IMR-90 (cell line): ENCODE data around the gene HMGCL. TPM values are rescaled to one million over a fixed set of nuclear protein-coding genes. Genes with fewer than 3 reads are reported as not detected.

Experiments
- ATAC-seq: fragments of 200-7000 bp; cut with Tn5 transposase; 2 replicates; pipeline ENCODE4 v1.9.1; 2020; ENCODE audit warnings: low read depth, mild to moderate bottlenecking, moderate library complexity
- BruUV-seq: library from RNA; stranded (reverse); fragments of 400-500 nt; replicated peaks from 2 replicates; lab custom pipeline; 2021; lab: Mats Ljungman, UMichigan
- CTCF ChIA-PET: fragments of 300-600 bp; formaldehyde crosslinking; extraction: SDS; loops from one replicate; lab custom pipeline; 2021; ENCODE audit warnings: antibody characterized with exemption; lab: Yijun Ruan, JAX
- POLR2A ChIA-PET: fragments of 300-600 bp; sonication (Branson Sonifier 250); formaldehyde crosslinking; loops from one replicate; lab custom pipeline; 2022; ENCODE audit warnings: antibody characterized with exemption; ENCODE audit not compliant: unreplicated experiment; lab: Charles Lee
- DNase-seq: peaks from one replicate; pipeline ENCODE4 v3.0.0; 2013
- H2AFZ ChIP-seq: replicated peaks from 2 replicates; pipeline ENCODE3; 2013; ENCODE audit warnings: low read length, mild to moderate bottlenecking; ENCODE audit not compliant: poor library complexity
- H2AK5ac ChIP-seq: 2 replicates; pipeline ENCODE4 v1.6.1; 2013; ENCODE audit warnings: low read depth, low read length, inconsistent platforms
- H2AK9ac ChIP-seq: replicated peaks from 2 replicates; pipeline ENCODE3; 2013; ENCODE audit warnings: mild to moderate bottlenecking, low read depth, low read length, moderate library complexity; ENCODE audit not compliant: poor library complexity
- H2BK120ac ChIP-seq: 2 replicates; pipeline ENCODE4 v1.6.1; 2013; ENCODE audit warnings: low read depth, low read length, inconsistent platforms
- H2BK15ac ChIP-seq: 3 replicates; pipeline ENCODE4 v1.6.1; 2013; ENCODE audit warnings: low read depth, low read length, inconsistent platforms
- H2BK20ac ChIP-seq: 2 replicates; pipeline ENCODE4 v1.6.1; 2013; ENCODE audit warnings: low read depth, mild to moderate bottlenecking, inconsistent platforms, low read length, moderate library complexity
- H2BK5ac ChIP-seq: 2 replicates; pipeline ENCODE4 v1.6.1; 2013; ENCODE audit warnings: mild to moderate bottlenecking, low read depth, low read length, inconsistent platforms; ENCODE audit not compliant: poor library complexity, severe bottlenecking
- H3K14ac ChIP-seq: replicated peaks from 2 replicates; pipeline ENCODE4 v1.6.1; 2013; ENCODE audit warnings: low read depth, low read length, inconsistent platforms
- H3K18ac ChIP-seq: 2 replicates; pipeline ENCODE4 v1.6.1; 2013; ENCODE audit warnings: low read depth, low read length, control low read depth
- H3K23ac ChIP-seq: 2 replicates; pipeline ENCODE4 v1.6.1; 2013; ENCODE audit warnings: low read depth, low read length, inconsistent platforms
- H3K27ac ChIP-seq: 2 replicates; pipeline ENCODE4 v1.5.1; 2013; ENCODE audit warnings: mild to moderate bottlenecking, control low read depth, low read length; ENCODE audit not compliant: insufficient read depth
- H3K27me3 ChIP-seq: 2 replicates; pipeline ENCODE4 v1.6.1; 2013; ENCODE audit warnings: low read length; ENCODE audit not compliant: control insufficient read depth, insufficient read depth
- H3K36me3 ChIP-seq: 2 replicates; pipeline ENCODE4 v1.6.1; 2013; ENCODE audit warnings: low read length, mixed read lengths; ENCODE audit not compliant: control insufficient read depth, insufficient read depth
- H3K4ac ChIP-seq: 2 replicates; pipeline ENCODE4 v1.6.1; 2013; ENCODE audit warnings: low read depth, low read length, inconsistent platforms
- H3K4me1 ChIP-seq: 2 replicates; pipeline ENCODE4 v1.6.1; 2013; ENCODE audit warnings: low read length, mixed read lengths; ENCODE audit not compliant: control insufficient read depth, insufficient read depth
- H3K4me2 ChIP-seq: 2 replicates; pipeline ENCODE4 v1.6.1; 2013; ENCODE audit warnings: low read depth, mild to moderate bottlenecking, control low read depth, low read length, moderate library complexity
- H3K4me3 ChIP-seq: 2 replicates; pipeline ENCODE4 v1.5.1; 2013; ENCODE audit warnings: low read depth, mild to moderate bottlenecking, control low read depth, low read length, moderate library complexity; ENCODE audit not compliant: insufficient read depth
- H3K56ac ChIP-seq: 2 replicates; pipeline ENCODE4 v1.6.1; 2013; ENCODE audit warnings: low read length, inconsistent platforms; ENCODE audit not compliant: insufficient read depth; ENCODE audit errors: extremely low read depth
- H3K79me1 ChIP-seq, 2 experiments: 2 replicates each; pipeline ENCODE4 v1.6.1; 2013; ENCODE audit warnings: low read length in 2 of 2, inconsistent platforms in 1 of 2, low read depth in 1 of 2
- H3K9ac ChIP-seq: 2 replicates; pipeline ENCODE4 v1.6.1; 2013; ENCODE audit warnings: low read depth, low read length, control low read depth
- H3K9me1 ChIP-seq: 2 replicates; pipeline ENCODE4 v1.6.1; 2013; ENCODE audit warnings: low read length, inconsistent platforms; ENCODE audit not compliant: insufficient read depth
- H3K9me3 ChIP-seq: 2 replicates; pipeline ENCODE4 v1.6.1; 2013; ENCODE audit warnings: low read length; ENCODE audit not compliant: control insufficient read depth, insufficient read depth
- H4K20me1 ChIP-seq: 2 replicates; pipeline ENCODE4 v1.6.1; 2013; ENCODE audit warnings: low read length, inconsistent platforms; ENCODE audit not compliant: insufficient read depth
- H4K5ac ChIP-seq: 2 replicates; pipeline ENCODE4 v1.6.1; 2013; ENCODE audit warnings: mild to moderate bottlenecking, low read depth, low read length, control low read depth
- H4K8ac ChIP-seq, 2 experiments: 2 replicates each; pipeline ENCODE4 v1.6.1; 2013; ENCODE audit warnings: low read depth in 2 of 2, low read length in 2 of 2, control low read depth in 1 of 2, inconsistent platforms in 1 of 2
- H4K91ac ChIP-seq: 2 replicates; pipeline ENCODE4 v1.6.1; 2013; ENCODE audit warnings: low read depth, low read length, inconsistent platforms; ENCODE audit not compliant: insufficient read depth
- BHLHE40 ChIP-seq: fragments of 150-350 bp; IDR thresholded peaks from 2 replicates; pipeline ENCODE4 v1.6.1; 2016; ENCODE audit warnings: mild to moderate bottlenecking, low read depth, low read length
- CHD1 ChIP-seq: IDR thresholded peaks from 2 replicates; pipeline ENCODE4 v1.6.1; 2012; ENCODE audit warnings: low read depth, low read length, improper control_type of control experiment
- CTCF ChIP-seq: conservative IDR thresholded peaks from 2 replicates; pipeline ENCODE4 v1.5.1; 2012; ENCODE audit warnings: mild to moderate bottlenecking, low read depth, low read length, improper control_type of control experiment
- ELK1 ChIP-seq: fragments of 150-350 bp; IDR thresholded peaks from 2 replicates; pipeline ENCODE4 v1.6.1; 2016; ENCODE audit warnings: low read depth, mild to moderate bottlenecking, low read length, moderate library complexity, borderline replicate concordance
- MAZ ChIP-seq: IDR thresholded peaks from 2 replicates; pipeline ENCODE4 v1.6.1; 2012; ENCODE audit warnings: low read depth, mild to moderate bottlenecking, low read length, improper control_type of control experiment, moderate library complexity, borderline replicate concordance
- MXI1 ChIP-seq: IDR thresholded peaks from 2 replicates; pipeline ENCODE4 v1.6.1; 2012; ENCODE audit warnings: low read depth, mild to moderate bottlenecking, low read length, moderate library complexity, borderline replicate concordance
- POLR2A ChIP-seq: IDR thresholded peaks from 2 replicates; pipeline ENCODE4 v1.6.1; 2012; ENCODE audit warnings: mild to moderate bottlenecking, low read depth, low read length
- RAD21 ChIP-seq: IDR thresholded peaks from 2 replicates; pipeline ENCODE4 v1.6.1; 2012; ENCODE audit warnings: low read length, improper control_type of control experiment
- RCOR1 ChIP-seq: IDR thresholded peaks from 2 replicates; pipeline ENCODE4 v1.6.1; 2012; ENCODE audit warnings: mild to moderate bottlenecking, low read length, improper control_type of control experiment; ENCODE audit not compliant: insufficient replicate concordance
- RFX5 ChIP-seq: IDR thresholded peaks from 2 replicates; pipeline ENCODE4 v1.8.0; 2012; ENCODE audit warnings: low read depth, mild to moderate bottlenecking, low read length, moderate library complexity
- SMC3 ChIP-seq: fragments of 150-350 bp; IDR thresholded peaks from 2 replicates; pipeline ENCODE4 v1.6.1; 2016; ENCODE audit warnings: low read depth, mild to moderate bottlenecking, antibody characterized with exemption, low read length, moderate library complexity
- WGBS, 2 experiments: methylation state at CpG; one replicate each; pipeline versions ENCODE4 v1.1.5 to v1.1.7; 2013; ENCODE audit warnings: missing lambda C conversion rate in 2 of 2; ENCODE audit not compliant: insufficient read length in 1 of 2; ENCODE audit errors: extremely low coverage in 2 of 2; 5-methylcytosine and 5-hydroxymethylcytosine counted together
- dilution Hi-C: fragments of 300-500 bp; cut with HindIII; formaldehyde crosslinking; loops from one replicate; pipeline ENCODE4 v1.14.3; 2018; ENCODE audit warnings: low sequenced_read_pairs; ENCODE audit not compliant: unreplicated experiment
- in situ Hi-C: fragments of 300-500 bp; cut with MboI; formaldehyde crosslinking; loops from 3 replicates; pipeline ENCODE4 v1.14.3; 2019; ENCODE audit warnings: low sequenced_read_pairs, inconsistent platforms, mixed read lengths
- intact Hi-C: fragments of 100-400 bp; cut with micrococcal nuclease; formaldehyde crosslinking; loops from 2 replicates; pipeline ENCODE4 v1.10.0; 2022
- polyA plus RNA-seq, 3 experiments: library from polyadenylated mRNA; depleted of rRNA; stranded (reverse); fragments of >200 nt; gene quantifications; 2 replicates each; pipeline ENCODE4 v1.2.3, GENCODE V29; 2012; ENCODE audit warnings: low replicate concordance in 1 of 3
- total RNA-seq: library from RNA; depleted of rRNA; stranded (reverse); fragments of >200 nt; gene quantifications from 2 replicates; pipeline ENCODE4 v1.2.3, GENCODE V29; 2012

Gene HMGCL
- total and polyA plus RNA-seq, 2 of the 4 experiments (the other 2 are of a cell fraction), result 30.6 to 33.5 TPM

GRCh38 chr1:23867542-23867894 is 42.3 kb upstream of the HMGCL start:
- H2BK15ac ChIP-seq, result no peak overlapping the region
- in situ Hi-C loops (no loop called here), dilution Hi-C loops (no loop called here), intact Hi-C loops (no loop called here)
- no peak overlapping the region for H4K91ac ChIP-seq
- H3K27ac ChIP-seq, result no peak overlapping the region
- DNase-seq, result no peak
- no peak overlapping the region for H3K14ac ChIP-seq
- no peak overlapping the region for H2BK20ac ChIP-seq
- no peaks in the 10 kb centered on the region for H3K4me1 ChIP-seq
- no peak overlapping the region for H3K18ac ChIP-seq
- H3K56ac ChIP-seq, result no peak overlapping the region
- no peak overlapping the region for H2BK5ac ChIP-seq
- H2AFZ ChIP-seq, result peak overlapping the region; percentile 96
- no peak overlapping the region for H2AK5ac ChIP-seq
- peak overlapping the region; percentile 78; the same call in 1 of the 2 replicates for H3K4me2 ChIP-seq
- no peak overlapping the region for H4K5ac ChIP-seq
- ChIA-PET POLR2A (no interaction called here), CTCF (no interaction called here)
- no peak overlapping the region for H4K8ac ChIP-seq
- H3K23ac ChIP-seq, result no peak overlapping the region
- no TSS peak for BruUV-seq
- no peaks in the 10 kb centered on the region for H3K9me1 ChIP-seq
- WGBS, 2 experiments, result 3% methylated on average over 7 of the region's 17 CpGs; no CpG with 5 or more reads in 1 of the 2 experiments
- H3K4ac ChIP-seq, result no peak overlapping the region
- H4K20me1 ChIP-seq, result no peaks in the 10 kb centered on the region
- no peaks in the 10 kb centered on the region; the same call in 1 of the 2 replicates for H3K9me3 ChIP-seq
- H3K79me1 ChIP-seq, result no peaks in the 10 kb centered on the region
- peaks cover 24% of the 10 kb centered on the region for H3K27me3 ChIP-seq
- TF ChIP-seq MAZ, result no peak
- TF ChIP-seq SMC3, result no peak
- no peak for TF ChIP-seq RAD21
- TF ChIP-seq MXI1, result no peak
- TF ChIP-seq RCOR1, result no peak
- no peak for TF ChIP-seq RFX5
- no peak for TF ChIP-seq POLR2A
- no peak for TF ChIP-seq ELK1
- TF ChIP-seq CTCF, result no peak
- TF ChIP-seq BHLHE40, result no peak
- no peak for TF ChIP-seq CHD1
- no peak overlapping the region for H3K9ac ChIP-seq
- ATAC-seq, result no peak
- H3K4me3 ChIP-seq, result peak overlapping the region; percentile 61
- H2BK120ac ChIP-seq, result no peak overlapping the region
- H2AK9ac ChIP-seq, result peak overlapping the region; percentile 42
- no peaks in the 10 kb centered on the region for H3K36me3 ChIP-seq
